Esophagus squamous epithelium (tissue), 4 donors: ENCODE data around the gene CDK12.

Source experiments
- POLR2A ChIP-seq, 4 donors: fragments of 450-650 bp; IDR thresholded peaks; one replicate each; pipeline ENCODE4 v1.6.1; 2017; ENCODE audit warnings: antibody characterized with exemption in 4 of 4, mild to moderate bottlenecking in 4 of 4, moderate library complexity in 3 of 4
- TF ChIP-seq, protein P1 (sequence below), 6 experiments: fragments of 450-650 bp in 4 of 6; fragments of 200-600 bp in 2 of 6; sonication (generic) in 2 of 6; IDR thresholded peaks; one replicate each; pipeline ENCODE4 v1.5.1; 2016 to 2019; ENCODE audit warnings: antibody characterized with exemption in 6 of 6, mild to moderate bottlenecking in 4 of 6, moderate library complexity in 4 of 6

DNA sequence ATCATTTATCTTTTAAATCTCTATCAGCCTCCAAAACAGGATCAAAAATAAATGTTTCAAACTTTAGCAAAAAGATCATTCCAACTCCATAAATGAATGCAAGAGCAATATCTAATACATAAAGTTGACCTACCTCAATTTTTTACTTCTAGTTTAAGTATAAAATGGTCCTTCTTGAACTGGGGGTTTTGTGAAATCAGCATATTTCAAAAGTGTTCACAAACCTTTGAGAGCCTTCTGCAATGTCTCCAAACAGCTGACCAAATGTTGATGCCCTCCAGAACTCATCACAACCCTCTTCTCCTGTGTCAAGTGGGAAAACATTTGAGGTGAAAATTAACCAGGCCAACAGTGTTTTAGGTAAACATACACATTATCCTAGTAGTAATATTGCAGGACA is 18.0 kb upstream of the CDK12 start:
- TF ChIP-seq, protein P1, sequence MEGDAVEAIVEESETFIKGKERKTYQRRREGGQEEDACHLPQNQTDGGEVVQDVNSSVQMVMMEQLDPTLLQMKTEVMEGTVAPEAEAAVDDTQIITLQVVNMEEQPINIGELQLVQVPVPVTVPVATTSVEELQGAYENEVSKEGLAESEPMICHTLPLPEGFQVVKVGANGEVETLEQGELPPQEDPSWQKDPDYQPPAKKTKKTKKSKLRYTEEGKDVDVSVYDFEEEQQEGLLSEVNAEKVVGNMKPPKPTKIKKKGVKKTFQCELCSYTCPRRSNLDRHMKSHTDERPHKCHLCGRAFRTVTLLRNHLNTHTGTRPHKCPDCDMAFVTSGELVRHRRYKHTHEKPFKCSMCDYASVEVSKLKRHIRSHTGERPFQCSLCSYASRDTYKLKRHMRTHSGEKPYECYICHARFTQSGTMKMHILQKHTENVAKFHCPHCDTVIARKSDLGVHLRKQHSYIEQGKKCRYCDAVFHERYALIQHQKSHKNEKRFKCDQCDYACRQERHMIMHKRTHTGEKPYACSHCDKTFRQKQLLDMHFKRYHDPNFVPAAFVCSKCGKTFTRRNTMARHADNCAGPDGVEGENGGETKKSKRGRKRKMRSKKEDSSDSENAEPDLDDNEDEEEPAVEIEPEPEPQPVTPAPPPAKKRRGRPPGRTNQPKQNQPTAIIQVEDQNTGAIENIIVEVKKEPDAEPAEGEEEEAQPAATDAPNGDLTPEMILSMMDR (IDR thresholded peaks at IDR 0.05): no peak
- TF ChIP-seq POLR2A (IDR thresholded peaks at IDR 0.05): no peak
